HG03039 (cell line): ENCODE results near the gene NUCKS1.

Experiments
- ATAC-seq: cut with Tn5 transposase; IDR thresholded peaks from one replicate; pipeline ENCODE4 v1.9.1; 2021; ENCODE audit warnings: mild to moderate bottlenecking, moderate library complexity; ENCODE audit not compliant: unreplicated experiment

Gene NUCKS1, protein sequence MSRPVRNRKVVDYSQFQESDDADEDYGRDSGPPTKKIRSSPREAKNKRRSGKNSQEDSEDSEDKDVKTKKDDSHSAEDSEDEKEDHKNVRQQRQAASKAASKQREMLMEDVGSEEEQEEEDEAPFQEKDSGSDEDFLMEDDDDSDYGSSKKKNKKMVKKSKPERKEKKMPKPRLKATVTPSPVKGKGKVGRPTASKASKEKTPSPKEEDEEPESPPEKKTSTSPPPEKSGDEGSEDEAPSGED

DNA sequence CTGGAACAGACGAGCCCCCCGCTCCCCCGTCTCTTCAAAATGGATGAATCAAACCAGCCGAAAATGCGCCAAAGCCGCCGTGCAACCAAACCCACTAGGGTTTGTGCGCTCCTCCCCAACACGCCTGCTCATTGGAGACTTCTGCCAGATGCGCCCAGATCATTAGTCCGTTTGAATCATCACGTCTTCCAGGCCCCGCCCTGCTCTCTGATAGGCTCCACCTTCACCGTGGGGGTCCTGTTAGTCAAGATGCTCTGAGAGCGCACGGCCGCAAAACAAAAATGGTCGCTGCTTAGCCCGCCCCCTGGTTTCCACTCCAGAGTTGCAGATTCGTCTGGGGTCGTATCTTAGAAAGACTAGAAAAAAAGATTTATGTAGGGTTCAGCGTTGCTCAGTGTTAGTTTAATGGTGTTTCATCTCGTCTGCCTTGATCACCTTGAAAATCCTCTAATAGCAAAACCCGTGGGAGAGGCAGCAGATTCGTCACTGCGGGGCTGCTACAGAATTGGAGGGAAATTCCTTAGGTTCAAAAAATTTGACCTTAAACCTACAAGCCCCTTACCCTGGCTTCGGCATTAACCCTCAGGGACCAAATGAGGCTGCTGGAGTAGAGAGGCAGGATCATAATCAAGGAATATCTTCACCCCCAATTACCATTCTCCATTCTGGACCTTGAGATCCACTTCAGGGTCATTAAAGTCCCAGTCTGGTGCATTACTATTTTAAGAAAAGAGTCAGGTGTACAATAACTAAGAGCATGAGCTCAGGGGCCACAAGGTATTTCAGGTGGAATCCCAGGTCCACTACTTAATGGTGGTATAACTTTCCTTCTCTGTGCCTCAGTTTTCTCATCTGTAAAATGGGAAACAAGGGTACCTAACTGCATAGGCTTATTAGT is at the start of gene NUCKS1:
NUCKS1 (minus strand) TSS at position 45 of the 898 bp plus-strand sequence. CDS start 209 bp downstream, outside the sequence.
- peak; percentile 67 for ATAC-seq

- no peak for ATAC-seq
Observed at GRCh38 chr1:205798577-205798976, 48.6 kb upstream of the NUCKS1 start.

GRCh38 chr1:205797168-205797567 is 47.2 kb upstream of the NUCKS1 start:
- ATAC-seq, result no peak

- no peak for ATAC-seq
Observed at GRCh38 chr1:205794011-205794730, 44.2 kb upstream of the NUCKS1 start.

- no peak for ATAC-seq
Observed at GRCh38 chr1:205792961-205793673, 43.1 kb upstream of the NUCKS1 start.

- peak; percentile 53 for ATAC-seq
Observed at GRCh38 chr1:205792481-205792881, 42.5 kb upstream of the NUCKS1 start.

DNA sequence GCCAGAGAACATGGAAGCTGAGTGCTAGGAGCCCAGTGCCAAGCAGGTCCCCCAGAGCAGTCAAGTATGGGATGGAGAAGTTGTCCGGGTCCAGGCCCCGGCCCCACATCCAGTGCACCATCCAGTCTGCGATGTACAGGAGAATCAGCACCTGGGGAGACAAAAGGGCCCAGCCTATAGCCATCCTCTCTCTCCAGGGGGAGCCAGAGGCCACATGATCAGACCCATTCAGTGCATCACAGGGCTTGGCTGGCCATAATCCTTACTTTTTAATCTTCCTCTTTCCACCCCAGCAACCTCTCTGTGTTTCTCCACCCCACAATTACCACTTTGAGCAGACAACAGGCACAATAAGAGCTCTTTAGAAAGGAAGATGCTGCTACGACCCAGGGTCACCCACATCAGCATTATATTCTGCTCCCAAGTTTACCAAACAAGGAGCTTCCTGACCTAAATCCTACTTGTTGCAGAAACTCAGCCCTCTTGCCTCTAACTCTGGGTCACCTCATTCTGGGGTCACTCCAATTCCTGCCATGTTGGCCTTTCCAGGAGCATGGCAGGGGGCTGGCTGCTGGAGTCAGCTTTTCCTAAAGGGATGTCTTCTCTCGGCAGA is 41.7 kb upstream of the NUCKS1 start:
- no peak for ATAC-seq

- no peak for ATAC-seq
Observed at GRCh38 chr1:205787287-205787916, 37.4 kb upstream of the NUCKS1 start.

DNA sequence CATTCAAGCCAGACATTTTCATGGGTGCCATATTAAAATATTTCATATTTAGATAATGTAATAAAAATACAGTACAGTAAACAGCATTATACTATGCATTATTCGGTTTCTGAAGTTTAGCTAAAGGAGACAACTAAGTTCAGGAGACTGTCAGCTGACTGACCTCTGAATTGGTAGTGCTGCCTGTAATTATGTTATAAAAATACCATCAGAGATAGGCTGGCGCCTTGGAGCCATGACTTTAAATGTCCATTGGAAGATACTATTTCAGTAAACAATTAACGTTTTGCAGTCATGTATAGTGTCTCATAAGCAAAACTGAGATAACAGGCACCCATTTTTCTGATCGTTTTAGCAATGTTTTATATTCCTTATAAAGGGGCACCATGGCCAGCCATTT is 36.6 kb upstream of the NUCKS1 start:
- ATAC-seq, result no peak

GRCh38 chr1:205785446-205785845 is 35.5 kb upstream of the NUCKS1 start:
- ATAC-seq, result no peak

DNA sequence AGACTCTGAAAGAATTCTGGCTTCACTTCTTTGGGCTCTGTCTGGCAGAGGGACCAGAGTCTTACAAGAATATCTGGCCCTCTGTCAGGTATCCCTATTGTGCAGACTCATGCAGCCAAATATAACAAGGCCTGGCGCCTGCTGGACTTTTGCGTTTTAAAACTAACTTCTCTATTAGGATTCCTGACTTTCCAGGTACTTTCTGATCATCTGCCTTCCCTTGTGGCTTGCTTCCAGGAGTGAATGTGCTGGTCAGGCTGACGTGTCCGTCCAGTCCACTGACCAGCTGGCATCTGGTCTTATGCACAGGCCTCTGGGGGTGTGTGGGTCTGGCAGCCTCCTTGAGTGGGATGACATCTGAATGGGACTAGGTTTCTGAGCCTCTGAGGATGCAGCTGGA is 33.9 kb upstream of the NUCKS1 start:
- no peak for ATAC-seq

GRCh38 chr1:205783433-205783795 is 33.4 kb upstream of the NUCKS1 start:
- no peak for ATAC-seq

GRCh38 chr1:205782627-205783432 is 32.8 kb upstream of the NUCKS1 start:
- no peak for ATAC-seq

GRCh38 chr1:205780335-205780734 is 30.4 kb upstream of the NUCKS1 start:
- ATAC-seq, result no peak

DNA sequence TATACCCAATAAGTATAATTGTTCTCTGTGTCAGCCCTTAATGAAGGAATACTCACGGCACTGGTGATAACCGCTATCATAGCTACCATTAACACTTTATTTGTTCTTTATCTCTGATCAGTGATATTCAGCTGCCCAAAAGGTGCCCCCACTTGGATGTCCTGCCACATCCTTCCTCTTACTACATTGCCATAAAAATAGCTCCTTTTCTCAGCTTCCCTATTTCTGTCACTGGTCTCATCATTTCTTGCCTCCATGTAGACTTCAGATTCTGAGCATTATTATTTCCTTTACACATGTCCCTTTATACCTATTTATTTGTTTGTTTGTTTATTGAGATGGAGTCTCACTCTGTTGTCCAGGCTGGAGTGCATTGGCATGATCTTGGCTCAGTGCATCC is 28.0 kb upstream of the NUCKS1 start:
- ATAC-seq, result no peak

GRCh38 chr1:205775717-205776056 is 25.7 kb upstream of the NUCKS1 start:
- no peak for ATAC-seq

DNA sequence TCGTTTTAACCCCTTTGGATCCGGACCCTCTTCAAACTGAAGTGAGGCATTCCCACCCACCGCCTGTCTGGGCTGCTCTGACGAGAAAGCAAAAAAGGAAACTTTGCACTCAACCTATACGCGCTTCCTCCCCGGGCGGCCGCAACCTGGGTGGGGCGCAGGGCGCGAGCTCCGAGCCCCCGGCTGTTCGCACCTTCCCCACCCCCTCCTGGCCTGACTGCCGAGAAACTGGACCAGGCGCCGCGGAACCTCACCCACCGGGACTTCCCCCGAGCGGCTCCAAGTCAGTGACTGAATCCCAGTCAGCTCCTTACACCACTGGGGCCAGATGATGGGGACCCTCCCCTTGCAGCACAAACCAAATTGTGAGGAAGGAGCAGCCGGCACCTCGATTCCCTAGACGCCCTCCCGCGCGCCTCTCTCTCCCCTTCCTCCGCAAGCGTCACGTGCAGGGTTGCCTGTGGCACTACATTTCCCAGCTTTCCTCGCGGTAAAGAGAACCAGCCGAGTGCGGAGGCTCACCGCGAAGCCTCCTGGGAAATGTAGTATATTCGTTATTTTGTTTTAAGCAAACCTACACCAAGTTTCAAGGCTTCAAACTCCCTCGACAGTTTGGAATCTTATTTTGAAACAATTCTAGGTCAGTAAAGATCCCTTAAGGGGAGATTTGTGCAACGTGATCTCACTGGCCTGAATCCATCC is 25.2 kb upstream of the NUCKS1 start, which contains the start of gene RAB29:
RAB29 (minus strand) TSS at position 468 of the 702 bp plus-strand sequence. CDS start 526 bp downstream, outside the sequence.
- peak; percentile 59 for ATAC-seq

DNA sequence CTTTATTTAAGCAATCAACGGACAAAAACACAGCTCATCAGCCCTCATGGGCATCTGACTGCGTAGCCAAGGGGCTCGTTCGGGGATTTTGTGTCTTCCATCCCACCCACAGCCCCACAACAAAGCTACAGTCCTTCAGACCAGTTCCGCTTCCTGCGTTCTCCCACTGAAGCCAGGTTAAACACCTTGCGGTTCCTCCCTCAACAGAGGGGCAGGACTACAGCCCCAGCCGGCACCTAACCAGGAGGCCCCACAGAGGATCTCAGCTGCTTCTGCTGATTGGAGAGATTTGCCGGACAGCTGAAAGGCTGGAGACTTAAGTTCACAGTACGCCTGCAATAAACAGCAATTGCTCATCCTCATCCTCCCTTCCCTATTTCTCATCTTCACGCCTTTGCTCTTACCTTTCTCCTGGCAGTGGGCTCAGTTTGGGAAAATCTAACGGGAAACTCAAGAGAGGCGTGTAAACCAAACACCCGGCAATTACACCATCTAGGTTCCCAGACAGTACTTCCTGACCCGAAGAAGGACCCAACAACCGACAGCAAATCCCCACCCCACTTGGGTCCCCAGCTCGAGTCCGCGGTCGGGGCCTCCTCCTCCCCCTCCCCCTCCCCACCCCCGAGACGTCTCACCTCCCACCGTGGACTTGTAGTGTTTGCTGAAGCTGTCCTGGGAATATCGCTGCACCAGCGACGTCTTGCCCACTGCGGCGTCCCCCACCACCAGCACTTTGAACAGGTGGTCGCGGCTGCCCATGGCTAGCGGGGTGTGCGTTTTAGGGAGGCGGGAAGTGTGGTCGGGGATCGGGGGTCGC is 24.4 kb upstream of the NUCKS1 start:
- no peak for ATAC-seq
